CD4-positive, alpha-beta T cell treated with Interferon gamma for 1 hour (primary cell): ENCODE results near the gene ANKMY1.
"Not testable (repeated sequence)": the region's sequence is repeated elsewhere in the genome, so short reads cannot be mapped to it uniquely, and the experiment has no call there.

Source experiments
- DNase-seq: peaks from one replicate; pipeline ENCODE4 v3.0.0-alpha.2; 2020

Gene ANKMY1

GRCh38 chr2:240501531-240501991 lies 56.2 kb downstream of the ANKMY1 start:
- no peak for DNase-seq

GRCh38 chr2:240500561-240501423 lies 57.0 kb downstream of the ANKMY1 start:
- no peak for DNase-seq

GRCh38 chr2:240499309-240500301 lies 58.2 kb downstream of the ANKMY1 start:
- no peak for DNase-seq

- DNase-seq, result no peak
Observed at GRCh38 chr2:240498958-240499260, 58.9 kb downstream of the ANKMY1 start.

- no peak for DNase-seq
Observed at GRCh38 chr2:240498171-240498957, 59.4 kb downstream of the ANKMY1 start.

- not testable (repeated sequence) for DNase-seq
Observed at GRCh38 chr2:240497082-240497481, 60.7 kb downstream of the ANKMY1 start.

GRCh38 chr2:240494942-240495341 lies 62.8 kb downstream of the ANKMY1 start:
- not testable (repeated sequence) for DNase-seq

- DNase-seq, result no peak
Observed at GRCh38 chr2:240494194-240494793, 63.5 kb downstream of the ANKMY1 start.

- no peak for DNase-seq
Observed at GRCh38 chr2:240491483-240491882, 66.3 kb downstream of the ANKMY1 start.

- no peak for DNase-seq
Observed at GRCh38 chr2:240482141-240482540, 75.6 kb downstream of the ANKMY1 start.

- no peak for DNase-seq
Observed at GRCh38 chr2:240481720-240482119, 76.1 kb downstream of the ANKMY1 start.

- DNase-seq, result no peak
Observed at GRCh38 chr2:240480834-240481623, 76.8 kb downstream of the ANKMY1 start.

GRCh38 chr2:240479111-240479501 lies 78.7 kb downstream of the ANKMY1 start:
- DNase-seq, result no peak

- no peak for DNase-seq
Observed at GRCh38 chr2:240478346-240479110, 79.3 kb downstream of the ANKMY1 start.

GRCh38 chr2:240477916-240478315 lies 79.9 kb downstream of the ANKMY1 start:
- no peak for DNase-seq

GRCh38 chr2:240473211-240473610 lies 84.6 kb downstream of the ANKMY1 start:
- DNase-seq, result no peak

- DNase-seq, result no peak
Observed at GRCh38 chr2:240472078-240472790, 85.6 kb downstream of the ANKMY1 start.

- DNase-seq, result no peak
Observed at GRCh38 chr2:240469740-240470139, 88.0 kb downstream of the ANKMY1 start.

GRCh38 chr2:240469239-240469636 lies 88.5 kb downstream of the ANKMY1 start:
- no peak for DNase-seq
